ENCODE measurements around the gene TNXB. TPM values are rescaled to one million over a fixed set of nuclear protein-coding genes. Genes with fewer than 3 reads are reported as not detected.

Gene TNXB
- total RNA-seq, 1 experiment from 2014 or later = 2.7 TPM

DNA sequence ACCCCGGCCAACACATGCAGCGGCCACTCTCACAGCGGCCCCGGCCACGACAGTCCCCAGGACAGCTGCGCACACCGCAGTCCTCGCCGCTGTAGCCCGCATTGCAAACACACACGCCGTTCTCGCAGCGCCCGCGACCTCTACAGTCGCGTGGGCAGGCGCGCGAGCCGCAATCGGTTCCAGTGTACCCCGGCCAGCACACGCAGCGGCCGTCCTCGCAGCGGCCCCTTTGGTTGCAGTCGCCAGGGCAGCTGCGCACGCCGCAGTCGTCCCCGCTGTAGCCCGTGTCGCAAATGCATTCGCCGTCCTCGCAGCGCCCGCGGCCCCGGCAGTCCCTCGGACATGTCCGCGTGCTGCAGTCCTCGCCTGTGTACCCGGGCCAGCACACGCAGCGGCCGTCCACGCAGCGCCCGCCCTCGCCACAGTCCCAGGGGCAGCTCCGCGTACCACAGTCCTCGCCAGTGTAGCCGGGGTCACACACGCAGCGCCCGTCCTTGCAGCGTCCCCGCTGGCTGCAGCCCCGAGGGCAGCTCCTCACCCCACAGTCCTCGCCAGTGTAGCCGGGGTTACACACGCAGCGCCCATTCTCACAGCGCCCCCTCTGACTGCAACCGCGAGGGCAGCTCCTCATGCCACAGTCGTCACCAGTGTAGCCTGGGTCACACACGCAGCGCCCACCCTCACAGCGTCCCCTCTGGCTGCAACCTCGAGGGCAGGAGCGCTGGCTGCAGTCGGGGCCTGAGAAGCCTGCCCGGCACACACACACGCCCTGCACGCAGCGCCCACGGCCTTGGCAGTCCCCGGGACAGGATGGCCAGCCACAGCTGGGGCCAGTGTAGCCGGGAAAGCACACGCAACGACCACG lies 12.5 kb downstream of the TNXB start:
- Mint-ChIP-seq H3K27me3 (ENCODE audit: insufficient read depth, unreplicated experiment) (no peaks in the 10 kb centered on the region), H3K4me1 (ENCODE audit: low read depth, unreplicated experiment) (peaks cover 17% of the 10 kb centered on the region), H3K9me3 (ENCODE audit: unreplicated experiment) (no peaks in the 10 kb centered on the region), H3K27ac (ENCODE audit: unreplicated experiment) (no peak overlapping the region), H3K36me3 (ENCODE audit: insufficient read depth, unreplicated experiment) (peaks cover 6% of the 10 kb centered on the region), H3K4me3 (ENCODE audit: unreplicated experiment) (no peak overlapping the region)
- intact Hi-C loops (cut with micrococcal nuclease; ENCODE audit: unreplicated experiment) = no loop called here
- Histone ChIP-seq H3K4me3 (ENCODE audit: low read depth, low read length) (no peak overlapping the region), H3K9me3 (no peaks in the 10 kb centered on the region), H3K4me1 (peaks cover 12% of the 10 kb centered on the region), H3K36me3 (ENCODE audit: control insufficient read depth, insufficient read depth, low read length) (no peaks in the 10 kb centered on the region), H3K27me3 (replicated peaks; ENCODE audit: control insufficient read depth, insufficient read depth, low read length) (no peaks in the 10 kb centered on the region)
- ChIA-PET POLR2A (no interaction called here), CTCF (no interaction called here)
- no peak for DNase-seq
- BruUV-seq (replicated peaks) = no TSS peak
- TF ChIP-seq, protein P1, sequence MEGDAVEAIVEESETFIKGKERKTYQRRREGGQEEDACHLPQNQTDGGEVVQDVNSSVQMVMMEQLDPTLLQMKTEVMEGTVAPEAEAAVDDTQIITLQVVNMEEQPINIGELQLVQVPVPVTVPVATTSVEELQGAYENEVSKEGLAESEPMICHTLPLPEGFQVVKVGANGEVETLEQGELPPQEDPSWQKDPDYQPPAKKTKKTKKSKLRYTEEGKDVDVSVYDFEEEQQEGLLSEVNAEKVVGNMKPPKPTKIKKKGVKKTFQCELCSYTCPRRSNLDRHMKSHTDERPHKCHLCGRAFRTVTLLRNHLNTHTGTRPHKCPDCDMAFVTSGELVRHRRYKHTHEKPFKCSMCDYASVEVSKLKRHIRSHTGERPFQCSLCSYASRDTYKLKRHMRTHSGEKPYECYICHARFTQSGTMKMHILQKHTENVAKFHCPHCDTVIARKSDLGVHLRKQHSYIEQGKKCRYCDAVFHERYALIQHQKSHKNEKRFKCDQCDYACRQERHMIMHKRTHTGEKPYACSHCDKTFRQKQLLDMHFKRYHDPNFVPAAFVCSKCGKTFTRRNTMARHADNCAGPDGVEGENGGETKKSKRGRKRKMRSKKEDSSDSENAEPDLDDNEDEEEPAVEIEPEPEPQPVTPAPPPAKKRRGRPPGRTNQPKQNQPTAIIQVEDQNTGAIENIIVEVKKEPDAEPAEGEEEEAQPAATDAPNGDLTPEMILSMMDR (IDR thresholded peaks at IDR 0.05; ENCODE audit: insufficient read depth in 1 of 2, low read depth in 1 of 2, low read length in 1 of 2, severe bottlenecking in 1 of 2, unreplicated experiment in 1 of 2) = no peak

DNA sequence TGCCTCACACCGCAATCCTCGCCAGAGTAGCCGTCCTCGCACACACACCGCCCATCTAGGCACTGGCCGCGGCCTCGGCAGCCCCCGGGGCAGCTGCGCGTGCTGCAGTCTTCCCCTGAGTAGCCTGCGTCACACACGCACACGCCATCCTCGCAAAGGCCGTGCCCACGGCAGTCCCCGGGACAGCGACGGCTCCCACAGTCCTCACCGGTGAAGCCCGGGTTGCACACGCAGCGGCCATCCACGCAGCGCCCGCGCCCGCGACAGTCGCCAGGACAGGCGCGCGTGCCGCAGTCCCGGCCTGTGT lies 13.1 kb downstream of the TNXB start:
- Mint-ChIP-seq H3K4me1 (ENCODE audit: low read depth, unreplicated experiment) (peaks cover 17% of the 10 kb centered on the region), H3K27me3 (ENCODE audit: insufficient read depth, unreplicated experiment) (no peaks in the 10 kb centered on the region), H3K27ac (ENCODE audit: unreplicated experiment) (no peak overlapping the region), H3K36me3 (ENCODE audit: insufficient read depth, unreplicated experiment) (peaks cover 6% of the 10 kb centered on the region), H3K9me3 (ENCODE audit: unreplicated experiment) (no peaks in the 10 kb centered on the region), H3K4me3 (ENCODE audit: unreplicated experiment) (no peak overlapping the region)
- POLR2A ChIA-PET = no interaction called here
- no TSS peak for BruUV-seq (replicated peaks)
- TF ChIP-seq, protein P1 (IDR thresholded peaks at IDR 0.05; ENCODE audit: insufficient read depth in 1 of 2, low read depth in 1 of 2, low read length in 1 of 2, severe bottlenecking in 1 of 2, unreplicated experiment in 1 of 2) = no peak
- DNase-seq = no peak
- CTCF ChIA-PET = no interaction called here
- H3K9me3 ChIP-seq = no peaks in the 10 kb centered on the region
- no peak overlapping the region for H3K4me3 ChIP-seq (ENCODE audit: low read depth, low read length)
- H3K4me1 ChIP-seq = peaks cover 12% of the 10 kb centered on the region
- no peaks in the 10 kb centered on the region for H3K27me3 ChIP-seq (replicated peaks; ENCODE audit: control insufficient read depth, insufficient read depth, low read length)
- H3K36me3 ChIP-seq (ENCODE audit: control insufficient read depth, insufficient read depth, low read length) = no peaks in the 10 kb centered on the region
- intact Hi-C loops (cut with micrococcal nuclease; ENCODE audit: unreplicated experiment) = no loop called here

DNA sequence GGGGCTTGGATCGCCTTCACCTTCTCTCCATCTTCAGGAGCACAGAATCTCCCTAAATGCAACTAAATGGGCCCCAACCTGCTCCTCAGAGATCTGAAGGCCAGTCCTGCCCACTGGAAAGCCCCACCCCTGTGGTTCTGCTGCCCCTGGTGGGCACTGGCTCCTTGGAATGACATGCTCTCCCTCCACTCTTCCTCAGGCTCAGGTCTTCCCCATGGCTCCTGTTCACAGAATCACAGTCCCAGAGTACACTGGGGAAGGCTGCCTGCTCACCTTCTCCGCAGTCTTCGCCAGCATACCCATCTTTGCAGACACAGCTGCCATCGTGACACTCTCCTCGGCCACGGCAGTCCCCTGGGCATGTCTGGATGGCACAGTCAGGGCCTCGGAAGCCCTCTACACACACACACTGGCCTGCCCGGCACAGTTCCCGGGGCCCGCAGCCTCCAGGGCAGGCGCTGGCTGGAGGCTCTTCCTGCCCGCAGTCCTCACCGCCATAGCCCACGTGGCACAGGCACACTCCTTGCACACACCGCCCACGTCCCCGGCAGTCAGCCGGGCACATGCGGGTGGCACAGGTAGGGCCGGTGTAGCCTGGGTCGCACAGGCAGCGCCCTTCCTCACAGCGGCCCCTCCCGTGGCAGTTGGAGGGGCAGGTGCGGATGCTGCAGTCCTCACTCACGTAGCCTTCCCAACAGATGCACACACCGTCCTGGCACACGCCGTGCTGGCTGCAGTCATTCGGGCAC lies 13.6 kb downstream of the TNXB start:
- CTCF ChIA-PET = interaction anchor here (0.6 kb wide), 1 partner anchor 50 kb away, joined by 9 read pairs; no protein-coding TSS in a partner anchor
- H3K27me3 Mint-ChIP-seq (ENCODE audit: insufficient read depth, unreplicated experiment) = no peaks in the 10 kb centered on the region
- H3K4me1 ChIP-seq = peaks cover 12% of the 10 kb centered on the region
- no peaks in the 10 kb centered on the region; the same call in 1 of the 2 replicates for H3K27me3 ChIP-seq (replicated peaks; ENCODE audit: control insufficient read depth, insufficient read depth, low read length)
- TF ChIP-seq, protein P1 (IDR thresholded peaks at IDR 0.05; ENCODE audit: insufficient read depth in 1 of 2, low read depth in 1 of 2, low read length in 1 of 2, severe bottlenecking in 1 of 2, unreplicated experiment in 1 of 2) = peak in 1 of 2 experiments; percentile 23
- H3K4me1 Mint-ChIP-seq (ENCODE audit: low read depth, unreplicated experiment) = peaks cover 17% of the 10 kb centered on the region
- no peaks in the 10 kb centered on the region for H3K36me3 ChIP-seq (ENCODE audit: control insufficient read depth, insufficient read depth, low read length)
- no TSS peak for BruUV-seq (replicated peaks)
- no peaks in the 10 kb centered on the region for H3K9me3 ChIP-seq
- DNase-seq = no peak
- no peak overlapping the region for H3K27ac Mint-ChIP-seq (ENCODE audit: unreplicated experiment)
- peaks cover 6% of the 10 kb centered on the region for H3K36me3 Mint-ChIP-seq (ENCODE audit: insufficient read depth, unreplicated experiment)
- intact Hi-C loops (cut with micrococcal nuclease; ENCODE audit: unreplicated experiment) = no loop called here
- no peak overlapping the region for H3K4me3 Mint-ChIP-seq (ENCODE audit: unreplicated experiment)
- no peaks in the 10 kb centered on the region for H3K9me3 Mint-ChIP-seq (ENCODE audit: unreplicated experiment)
- H3K4me3 ChIP-seq (ENCODE audit: low read depth, low read length) = no peak overlapping the region
- POLR2A ChIA-PET = no interaction called here

Data from Caco-2 (cell line).